Esophagus squamous epithelium (tissue), 5 donors: ENCODE data around the gene FAM3B. TPM values are rescaled to one million over a fixed set of nuclear protein-coding genes. Genes with fewer than 3 reads are reported as not detected.

Experiments used
- DNase-seq: peaks from one replicate; lab custom pipeline; 2025; lab: John Stamatoyannopoulos, UW
- H3K27ac ChIP-seq, 4 donors: fragments of 200-600 bp; sonication (generic); one replicate each; pipeline ENCODE4 v1.5.1; 2016 to 2019; ENCODE audit warnings: mild to moderate bottlenecking in 1 of 4
- H3K27me3 ChIP-seq, 4 donors: fragments of 200-600 bp; sonication (generic); 1 replicate in 3 of 4; 2 replicates in 1 of 4; pipeline versions ENCODE4 v1.5.1 to v1.6.0; 2017 to 2021; ENCODE audit warnings: antibody characterized with exemption in 1 of 4
- H3K36me3 ChIP-seq, 3 donors: fragments of 200-600 bp; sonication (generic); one replicate each; pipeline ENCODE4 v1.5.1; 2016 to 2019
- H3K4me1 ChIP-seq, 3 donors: fragments of 200-600 bp; sonication (generic); one replicate each; pipeline ENCODE4 v1.5.1; 2017 to 2019
- H3K4me3 ChIP-seq, 4 donors: fragments of 200-600 bp; sonication (generic); 1 replicate in 3 of 4; 2 replicates in 1 of 4; pipeline ENCODE4 v1.5.1; 2016 to 2019; ENCODE audit warnings: mild to moderate bottlenecking in 2 of 4, moderate library complexity in 1 of 4
- H3K9me3 ChIP-seq, 3 donors: fragments of 200-600 bp; sonication (generic); one replicate each; pipeline ENCODE4 v1.5.1; 2016 to 2019
- CTCF ChIP-seq, 6 experiments: fragments of 450-650 bp in 4 of 6; fragments of 200-600 bp in 2 of 6; sonication (generic) in 2 of 6; IDR thresholded peaks; one replicate each; pipeline ENCODE4 v1.5.1; 2016 to 2019; ENCODE audit warnings: antibody characterized with exemption in 6 of 6, mild to moderate bottlenecking in 4 of 6, moderate library complexity in 4 of 6
- POLR2A ChIP-seq, 4 donors: fragments of 450-650 bp; IDR thresholded peaks; one replicate each; pipeline ENCODE4 v1.6.1; 2017; ENCODE audit warnings: antibody characterized with exemption in 4 of 4, mild to moderate bottlenecking in 4 of 4, moderate library complexity in 3 of 4
- WGBS, 2 donors: methylation state at CpG; one replicate each; pipeline ENCODE4 v1.1.5; 2018; 5-methylcytosine and 5-hydroxymethylcytosine counted together
- intact Hi-C: fragments of 100-400 bp; cut with DNase I; formaldehyde crosslinking; loops from one replicate; pipeline ENCODE4 v1.15.0; 2022
- total RNA-seq, 4 donors: library from RNA; depleted of rRNA; stranded (reverse); fragments of >200 nt; gene quantifications; one replicate each; pipeline ENCODE4 v1.1.0, GENCODE V29; 2016
- donor health status: DM: yes; HTN: yes; CAD: no.

Gene FAM3B
- total RNA-seq, 4 donors from 2014 or later, result 14.8 to 83.8 (median 38.6) TPM

- intact Hi-C loops, result no loop called here
- H3K36me3 ChIP-seq, result peaks cover 0 to 43% (median 0%) of the 10 kb centered on the region in 3 donors
- no peak for DNase-seq
- H3K27me3 ChIP-seq, result no peaks in the 10 kb centered on the region
- H3K9me3 ChIP-seq, result no peaks in the 10 kb centered on the region
- TF ChIP-seq CTCF (IDR thresholded peaks at IDR 0.05) (no peak), POLR2A (IDR thresholded peaks at IDR 0.05) (no peak)
- no peak overlapping the region for H3K4me3 ChIP-seq
- peaks cover 0 to 52% (median 3%) of the 10 kb centered on the region in 3 donors for H3K4me1 ChIP-seq
- WGBS, 2 donors, result 86 to 100% methylated on average over 3 of the region's 5 CpGs
- peak overlapping the region in 3 of 4 donors; percentile 19 to 57 (median 41) for H3K27ac ChIP-seq
Observed at GRCh38 chr21:41375875-41376274, 59.3 kb downstream of the FAM3B start.

- Histone ChIP-seq H3K4me1 (peaks cover 0 to 44% (median 3%) of the 10 kb centered on the region in 3 donors), H3K27me3 (no peaks in the 10 kb centered on the region), H3K4me3 (peak overlapping the region in 1 of 4 donors; percentile 23), H3K27ac (peak overlapping the region in 3 of 4 donors; percentile 35 to 79 (median 70)), H3K9me3 (no peaks in the 10 kb centered on the region), H3K36me3 (peaks cover 0 to 61% (median 0%) of the 10 kb centered on the region in 3 donors)
- intact Hi-C loops, result no loop called here
- no peak for TF ChIP-seq POLR2A (IDR thresholded peaks at IDR 0.05)
- TF ChIP-seq CTCF (IDR thresholded peaks at IDR 0.05), result no peak
- 88 to 100% methylated on average over 1 of the region's 16 CpGs for WGBS, 2 donors
- DNase-seq, result no peak
Observed at GRCh38 chr21:41377715-41378114, 61.1 kb downstream of the FAM3B start.

- TF ChIP-seq POLR2A (IDR thresholded peaks at IDR 0.05), result no peak
- no peak for TF ChIP-seq CTCF (IDR thresholded peaks at IDR 0.05)
- peak overlapping the region in 1 of 4 donors; percentile 79 for H3K27ac ChIP-seq
- WGBS, 2 donors, result 83 to 100% methylated on average over 1 of the region's 8 CpGs
- no peaks in the 10 kb centered on the region for H3K27me3 ChIP-seq
- H3K36me3 ChIP-seq, result peaks cover 0 to 72% (median 0%) of the 10 kb centered on the region in 3 donors
- no peak for DNase-seq
- H3K9me3 ChIP-seq, result no peaks in the 10 kb centered on the region
- H3K4me3 ChIP-seq, result no peak overlapping the region
- intact Hi-C loops, result no loop called here
- H3K4me1 ChIP-seq, result peaks cover 0 to 44% (median 3%) of the 10 kb centered on the region in 3 donors
Observed at GRCh38 chr21:41378849-41379248, 62.2 kb downstream of the FAM3B start.

GRCh38 chr21:41379901-41380300 lies 63.3 kb downstream of the FAM3B start:
- 88 to 90% methylated on average over 10 to 11 of the region's 12 CpGs for WGBS, 2 donors
- TF ChIP-seq POLR2A (IDR thresholded peaks at IDR 0.05) (no peak), CTCF (IDR thresholded peaks at IDR 0.05) (no peak)
- H3K4me1 ChIP-seq, result peaks cover 0 to 44% (median 3%) of the 10 kb centered on the region in 3 donors
- DNase-seq, result no peak
- H3K27me3 ChIP-seq, result no peaks in the 10 kb centered on the region
- H3K9me3 ChIP-seq, result no peaks in the 10 kb centered on the region
- no peak overlapping the region for H3K27ac ChIP-seq
- no peak overlapping the region for H3K4me3 ChIP-seq
- intact Hi-C loops, result no loop called here
- H3K36me3 ChIP-seq, result peaks cover 0 to 83% (median 0%) of the 10 kb centered on the region in 3 donors

GRCh38 chr21:41381731-41382130 lies 65.1 kb downstream of the FAM3B start:
- H3K4me3 ChIP-seq, result no peak overlapping the region
- no peak for TF ChIP-seq CTCF (IDR thresholded peaks at IDR 0.05)
- no peak for TF ChIP-seq POLR2A (IDR thresholded peaks at IDR 0.05)
- peaks cover 0 to 25% (median 0%) of the 10 kb centered on the region in 3 donors for H3K4me1 ChIP-seq
- intact Hi-C loops, result no loop called here
- H3K36me3 ChIP-seq, result peaks cover 0 to 95% (median 0%) of the 10 kb centered on the region in 3 donors
- H3K9me3 ChIP-seq, result no peaks in the 10 kb centered on the region
- H3K27me3 ChIP-seq, result no peaks in the 10 kb centered on the region
- no peak overlapping the region for H3K27ac ChIP-seq
- DNase-seq, result no peak
